GM18505 (cell line): ENCODE measurements around the gene BACH2.

Experiments used
- ATAC-seq: cut with Tn5 transposase; IDR thresholded peaks from one replicate; pipeline ENCODE4 v1.9.1; 2021; ENCODE audit not compliant: unreplicated experiment
- POLR2A ChIP-seq: IDR thresholded peaks from 4 replicates; pipeline ENCODE4 v1.6.1; 2011; ENCODE audit warnings: borderline replicate concordance; ENCODE audit not compliant: insufficient read depth, insufficient read length; ENCODE audit errors: extremely low read depth

BACH2 gene

GRCh38 chr6:90008908-90009501 lies 287.6 kb downstream of the BACH2 start:
- TF ChIP-seq POLR2A = no peak
- no peak for ATAC-seq

GRCh38 chr6:90008189-90008907 lies 288.3 kb downstream of the BACH2 start:
- TF ChIP-seq POLR2A = no peak
- ATAC-seq = no peak

GRCh38 chr6:90005048-90005827 lies 291.4 kb downstream of the BACH2 start:
- no peak for ATAC-seq
- no peak for TF ChIP-seq POLR2A

GRCh38 chr6:90004511-90004910 lies 292.1 kb downstream of the BACH2 start:
- no peak for ATAC-seq
- no peak for TF ChIP-seq POLR2A

GRCh38 chr6:90003941-90004340 lies 292.7 kb downstream of the BACH2 start:
- no peak for ATAC-seq
- no peak for TF ChIP-seq POLR2A

GRCh38 chr6:90003069-90003795 lies 293.4 kb downstream of the BACH2 start:
- TF ChIP-seq POLR2A = no peak
- no peak for ATAC-seq

GRCh38 chr6:90000864-90001731 lies 295.5 kb downstream of the BACH2 start:
- no peak for TF ChIP-seq POLR2A
- ATAC-seq = no peak

- ATAC-seq = no peak
- TF ChIP-seq POLR2A = no peak
These were observed 296.5 kb downstream of the BACH2 start for GRCh38 chr6:89999945-90000825.

GRCh38 chr6:89999154-89999553 lies 297.5 kb downstream of the BACH2 start:
- no peak for ATAC-seq
- no peak for TF ChIP-seq POLR2A

GRCh38 chr6:89997456-89998445 lies 298.9 kb downstream of the BACH2 start:
- ATAC-seq = no peak
- no peak for TF ChIP-seq POLR2A

- TF ChIP-seq POLR2A = no peak
- ATAC-seq = no peak
These were observed 303.2 kb downstream of the BACH2 start for GRCh38 chr6:89993411-89993810.

GRCh38 chr6:89992818-89993217 lies 303.8 kb downstream of the BACH2 start:
- ATAC-seq = no peak
- TF ChIP-seq POLR2A = no peak
